NCI-H128 (cell line): Measurements from ENCODE around the gene PIWIL4.

ENCODE experiments used
- DNase-seq: peaks from one replicate; lab custom pipeline; 2025; ENCODE audit not compliant: unreplicated experiment; lab: John Stamatoyannopoulos, UW

PIWIL4 gene

DNA sequence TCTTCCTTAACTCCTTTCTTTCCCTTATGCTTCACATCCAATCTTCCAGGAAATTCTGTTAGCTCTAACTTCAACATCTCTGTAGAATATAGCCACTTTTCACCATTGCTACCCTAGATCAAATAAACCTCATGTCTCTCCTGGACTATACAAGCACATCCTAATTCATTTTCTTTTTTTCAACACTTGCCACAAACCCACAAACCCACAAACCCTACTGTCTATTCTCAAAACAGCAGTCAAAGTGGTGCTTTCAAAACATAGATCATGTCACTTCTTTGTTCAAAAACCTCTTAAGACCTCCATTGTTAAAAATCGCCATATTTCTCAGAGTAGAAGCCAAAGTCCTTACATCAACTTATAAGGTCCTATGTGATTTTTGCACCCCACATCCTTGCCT lies 94.3 kb downstream of the PIWIL4 start:
- no peak for DNase-seq

DNA sequence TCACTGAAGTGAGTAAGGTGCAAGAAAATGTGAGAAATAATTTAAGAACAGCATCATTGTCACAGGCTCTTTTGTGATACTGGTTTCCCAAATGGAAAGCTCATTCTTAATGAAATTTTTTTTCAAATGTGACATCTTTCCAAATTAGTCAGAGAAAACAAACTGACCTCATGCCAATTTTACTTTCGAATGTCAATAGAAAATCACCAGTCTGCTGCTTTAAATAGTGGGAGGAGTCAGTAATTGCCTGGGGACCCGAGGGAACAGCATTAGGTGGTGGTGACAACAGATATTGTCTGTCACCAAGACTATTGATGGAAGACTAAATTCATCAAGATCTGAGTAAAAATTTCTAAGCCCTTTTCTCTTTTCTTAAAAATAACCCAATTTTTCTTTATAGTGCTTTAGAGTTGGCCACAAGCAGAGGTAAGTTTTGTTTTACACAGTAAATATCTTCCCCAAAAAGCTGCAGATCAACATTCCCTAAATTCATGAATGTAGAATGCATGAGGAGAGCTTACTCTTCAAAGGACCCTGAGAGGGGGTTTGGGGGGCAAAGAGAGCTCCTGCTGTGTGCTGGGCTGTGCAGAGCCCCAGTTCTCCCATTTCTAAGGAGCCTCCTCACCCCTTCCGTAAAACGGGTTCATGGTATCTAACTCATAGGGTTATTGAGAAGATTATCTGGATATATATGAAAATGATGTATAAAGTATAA lies 95.1 kb downstream of the PIWIL4 start:
- no peak for DNase-seq

DNA sequence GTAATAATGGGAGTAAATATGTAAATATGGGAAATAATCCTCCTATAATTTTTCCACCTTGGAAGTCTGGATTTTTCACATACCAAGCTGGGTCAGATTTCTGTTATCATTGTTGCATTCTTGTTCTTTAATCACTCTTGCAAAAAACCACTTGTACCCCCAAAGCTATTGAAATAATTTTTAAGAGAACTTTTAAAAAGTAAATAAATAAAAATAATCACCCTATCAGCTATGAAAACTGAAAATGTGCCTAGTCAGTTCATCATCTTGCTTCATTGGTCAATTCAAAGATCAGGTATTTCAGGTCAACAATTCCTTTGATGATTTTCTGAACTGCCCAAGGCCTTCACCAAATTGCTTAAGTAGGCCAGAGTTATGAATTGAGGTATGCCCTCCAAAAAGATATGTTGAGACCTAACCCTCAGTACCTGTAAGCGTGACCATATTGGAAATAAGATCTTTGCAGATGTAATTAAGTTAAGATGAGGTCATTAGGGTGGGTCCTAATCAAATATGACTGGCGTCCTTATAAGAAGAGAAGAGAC lies 95.8 kb downstream of the PIWIL4 start:
- no peak for DNase-seq

DNA sequence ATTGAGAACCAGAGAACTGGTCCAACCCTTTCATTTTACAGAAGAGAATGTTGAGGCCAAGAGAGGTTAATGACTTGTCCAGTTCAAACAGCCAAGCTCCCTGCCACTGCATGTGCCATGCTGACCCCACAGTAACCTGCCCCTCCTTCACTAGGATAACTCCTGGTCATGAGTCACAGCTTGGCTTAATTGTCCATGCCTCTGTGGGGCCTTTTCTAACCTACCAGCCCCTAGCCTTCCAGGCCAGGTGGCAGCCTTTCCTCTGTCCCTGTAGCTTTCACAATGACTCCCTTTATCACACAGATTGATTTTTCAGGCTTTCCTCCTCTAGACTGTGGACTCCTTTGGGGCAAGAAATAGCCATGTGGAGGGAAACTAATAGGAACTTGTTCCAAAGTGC lies 97.2 kb downstream of the PIWIL4 start:
- DNase-seq, result no peak

DNA sequence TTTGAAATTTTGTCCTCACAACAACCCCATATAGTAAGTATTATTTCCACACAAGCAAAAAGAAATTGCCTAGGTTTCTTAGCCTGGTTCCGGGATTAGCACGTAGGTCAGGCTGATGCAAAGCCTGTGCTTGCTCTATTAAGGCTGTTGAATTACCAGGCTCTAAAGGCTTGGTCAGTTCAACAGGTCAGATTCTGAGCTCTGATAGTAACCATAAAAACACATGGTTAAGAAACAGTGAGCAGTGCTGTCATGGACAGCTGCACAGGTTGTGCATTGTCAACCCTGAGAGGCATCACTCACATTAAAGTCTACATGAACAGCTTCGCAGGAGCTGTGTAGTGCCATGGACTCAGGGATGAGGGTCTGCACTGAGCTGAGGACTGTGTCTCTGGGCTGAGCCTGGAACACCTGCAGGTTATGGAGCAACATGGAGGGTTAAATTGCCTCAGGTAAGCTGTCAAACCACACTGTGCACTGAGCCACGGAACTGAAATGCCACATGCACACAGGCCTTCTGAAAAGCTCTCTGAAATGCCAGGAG lies 98.0 kb downstream of the PIWIL4 start:
- DNase-seq, result no peak

DNA sequence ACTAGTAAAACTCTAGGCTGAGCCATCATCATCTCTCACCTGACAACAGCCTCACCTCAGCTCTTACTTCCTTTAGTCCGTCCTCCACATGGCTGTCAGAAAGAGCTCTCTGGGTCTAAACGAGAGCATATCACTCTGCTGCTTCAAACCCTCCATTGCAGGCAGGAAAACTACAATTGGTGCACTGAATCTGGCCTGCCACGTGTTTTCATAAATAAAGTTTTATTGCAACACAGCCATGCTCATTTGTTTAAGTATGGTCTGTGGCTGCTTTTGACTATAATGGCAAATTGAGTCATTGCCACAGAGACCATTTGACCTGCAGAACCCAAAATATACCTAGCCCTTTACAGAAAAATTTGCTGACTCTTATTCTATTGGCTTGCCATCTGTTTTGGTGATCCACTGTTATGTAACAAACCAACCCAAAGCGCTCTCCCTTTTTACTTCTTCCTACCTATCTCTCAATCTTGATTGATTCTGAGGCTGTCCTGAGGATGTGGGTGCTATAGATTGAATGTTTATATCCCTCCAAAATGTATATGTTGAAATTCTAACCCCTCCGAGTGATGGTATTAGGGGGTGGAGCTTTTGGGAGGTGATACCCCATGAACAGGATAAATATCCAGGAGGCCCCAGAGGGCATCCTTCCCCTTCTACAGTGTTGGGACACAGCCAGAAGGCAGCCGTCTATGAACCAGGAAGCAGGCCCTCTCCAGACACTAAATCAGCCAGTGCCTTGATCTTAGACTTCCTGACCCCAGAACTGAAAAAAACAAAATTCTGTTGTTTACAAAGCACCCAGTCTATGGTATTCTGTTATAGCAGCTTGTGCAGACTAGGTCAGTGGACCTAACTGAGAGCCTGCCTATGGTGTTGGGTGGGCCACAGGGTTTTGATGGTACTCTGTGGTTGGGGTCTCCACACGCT lies 99.9 kb downstream of the PIWIL4 start:
- no peak for DNase-seq

DNA sequence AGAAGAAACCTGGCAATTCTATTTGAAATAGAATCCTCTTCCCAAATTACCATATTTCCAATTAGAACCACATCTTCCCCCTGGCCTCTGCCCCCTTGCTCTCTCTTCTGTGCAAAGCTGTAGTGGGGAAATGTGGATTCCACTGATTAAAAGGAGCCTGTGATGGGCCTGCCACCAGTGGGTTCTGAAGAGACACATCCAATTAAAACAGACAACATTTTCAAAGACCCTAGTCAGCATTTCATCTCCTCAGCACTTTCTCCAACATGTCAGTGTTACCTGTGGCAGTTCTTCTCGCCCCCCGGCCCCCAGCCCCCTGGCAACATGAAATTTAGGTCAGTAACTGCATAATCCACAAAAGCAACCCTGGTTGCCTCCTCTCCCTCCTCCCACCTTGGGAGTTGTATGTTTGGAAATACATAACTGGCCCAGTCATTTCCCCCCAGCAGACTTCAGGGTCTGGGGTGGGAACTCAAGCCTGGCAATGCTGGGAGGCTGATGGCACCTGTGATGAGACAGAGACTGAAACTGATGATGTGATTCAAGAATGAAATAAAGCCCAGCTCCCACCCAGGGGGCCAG lies 101.1 kb downstream of the PIWIL4 start:
- DNase-seq, result no peak

DNA sequence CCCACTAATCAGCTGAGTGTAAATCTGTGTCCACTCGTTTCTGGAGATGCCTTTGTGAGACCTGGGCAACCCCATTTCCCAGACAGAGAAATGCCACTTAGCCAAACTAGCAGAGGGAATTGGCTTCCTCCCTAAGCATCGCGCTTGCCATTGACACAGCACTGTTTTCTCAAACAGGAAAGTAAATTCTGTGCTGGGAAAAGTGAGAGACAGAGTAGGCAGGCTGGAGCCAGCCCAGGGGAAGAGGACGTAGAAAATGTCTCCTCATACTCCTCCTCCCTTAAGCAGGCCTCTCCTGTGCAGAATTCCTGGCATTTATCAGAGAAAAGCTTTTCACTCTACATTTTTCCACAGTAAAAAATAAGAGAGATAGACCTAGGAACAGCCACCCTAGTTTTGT lies 101.9 kb downstream of the PIWIL4 start:
- DNase-seq, result no peak
